Neural crest cell (in vitro differentiated cells): Measurements from ENCODE around the gene GOLGA6L9. TPM values are rescaled to one million over a fixed set of nuclear protein-coding genes. Genes with fewer than 3 reads are reported as not detected.
"Not testable (repeated sequence)": the region's sequence is repeated elsewhere in the genome, so short reads cannot be mapped to it uniquely, and the experiment has no call there.

ENCODE experiments used
- DNase-seq: peaks from one replicate; pipeline ENCODE4 v3.0.0; 2021; ENCODE audit warnings: low read depth, mixed read lengths, low spot score
- H3K27ac Mint-ChIP-seq: one replicate; pipeline ENCODE4 v1.8.0; 2021; ENCODE audit warnings: mild to moderate bottlenecking, mixed read lengths; ENCODE audit not compliant: unreplicated experiment
- H3K27me3 Mint-ChIP-seq: 2 replicates; pipeline ENCODE4 v1.8.0; 2021; ENCODE audit warnings: low read depth, mild to moderate bottlenecking, mixed read lengths
- H3K36me3 Mint-ChIP-seq: 2 replicates; pipeline ENCODE4 v1.8.0; 2021; ENCODE audit warnings: low read depth, mild to moderate bottlenecking, mixed read lengths
- H3K4me1 Mint-ChIP-seq: 2 replicates; pipeline ENCODE4 v1.8.0; 2021; ENCODE audit warnings: mixed read lengths
- H3K4me3 Mint-ChIP-seq: one replicate; pipeline ENCODE4 v1.8.0; 2021; ENCODE audit warnings: mild to moderate bottlenecking, mixed read lengths
- H3K9me3 Mint-ChIP-seq: 2 replicates; pipeline ENCODE4 v1.8.0; 2021; ENCODE audit warnings: mixed read lengths
- CTCF ChIP-seq: fragments of 200-600 bp; sonication (generic); conservative IDR thresholded peaks from 2 replicates; pipeline ENCODE4 v1.5.0; 2021; ENCODE audit warnings: antibody characterized with exemption, mild to moderate bottlenecking
- total RNA-seq: library from RNA; stranded (reverse); gene quantifications from 2 replicates; pipeline ENCODE4 v1.2.1, GENCODE V29; 2021

The GOLGA6L9 gene
- total RNA-seq, 1 donor from 2014 or later: 6.6 TPM

DNA sequence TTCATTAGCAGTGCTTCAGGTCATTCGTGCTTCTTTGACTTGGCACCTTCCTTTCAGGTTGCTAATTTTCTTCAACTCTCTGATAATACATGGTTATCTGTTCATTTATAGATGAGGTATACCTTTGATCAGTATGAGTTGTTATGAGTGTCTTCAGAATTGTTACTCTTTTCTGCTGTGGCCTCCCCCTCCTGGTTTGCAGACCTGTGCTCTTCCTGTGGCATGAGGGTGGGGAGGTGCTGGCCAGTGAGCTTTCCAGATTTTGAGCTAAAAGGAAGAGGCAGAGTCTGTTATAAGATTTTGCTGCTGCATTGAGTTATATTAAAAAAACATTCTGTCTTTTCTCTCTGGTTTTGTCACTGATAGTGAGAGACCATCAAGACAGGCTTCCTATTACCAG lies 30.8 kb upstream of the GOLGA6L9 start:
- no peak for DNase-seq
- peaks cover 4% of the 10 kb centered on the region for H3K4me1 Mint-ChIP-seq
- TF ChIP-seq CTCF: no peak
- no peak overlapping the region for H3K27ac Mint-ChIP-seq
- peaks cover 4% of the 10 kb centered on the region for H3K36me3 Mint-ChIP-seq
- no peaks in the 10 kb centered on the region for H3K27me3 Mint-ChIP-seq
- H3K9me3 Mint-ChIP-seq: peaks cover 3% of the 10 kb centered on the region
- no peak overlapping the region for H3K4me3 Mint-ChIP-seq

DNA sequence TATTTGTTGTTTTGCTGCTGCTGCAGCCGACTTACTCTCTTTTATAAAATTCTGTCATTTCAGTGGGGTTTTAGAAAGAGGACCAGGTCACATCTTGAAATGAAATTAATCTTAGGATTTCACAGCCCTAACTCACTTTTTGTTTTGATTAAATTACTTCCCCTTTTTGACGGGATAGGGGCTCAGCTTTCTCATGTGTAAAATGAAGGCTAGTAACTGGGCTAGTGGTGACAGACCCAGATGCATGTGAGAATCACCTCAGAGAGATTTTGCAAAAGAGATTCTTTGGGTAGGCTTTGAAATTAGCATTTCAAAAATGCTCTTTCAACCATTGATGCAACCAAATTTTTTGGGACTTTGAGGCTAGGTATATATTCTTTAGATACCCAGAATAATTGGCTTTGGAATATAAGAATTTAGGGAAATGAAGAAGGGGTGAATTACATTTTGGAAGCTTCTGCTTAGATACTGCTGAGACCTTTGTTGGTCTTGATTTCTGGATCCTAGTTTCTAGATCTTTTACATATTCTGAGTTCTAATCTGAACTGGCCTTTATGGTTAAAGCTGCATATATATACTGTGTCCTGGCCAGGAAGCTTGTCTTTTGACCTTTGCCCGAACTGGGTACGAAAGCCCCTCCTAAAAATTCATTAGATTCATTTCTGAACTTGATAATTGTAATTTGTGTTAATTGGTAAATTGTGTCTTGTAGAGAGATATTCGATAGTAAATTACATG lies 30.1 kb upstream of the GOLGA6L9 start:
- not testable (repeated sequence) for H3K4me3 Mint-ChIP-seq, H3K27ac Mint-ChIP-seq, H3K9me3 Mint-ChIP-seq, H3K36me3 Mint-ChIP-seq, H3K27me3 Mint-ChIP-seq, H3K4me1 Mint-ChIP-seq, DNase-seq

DNA sequence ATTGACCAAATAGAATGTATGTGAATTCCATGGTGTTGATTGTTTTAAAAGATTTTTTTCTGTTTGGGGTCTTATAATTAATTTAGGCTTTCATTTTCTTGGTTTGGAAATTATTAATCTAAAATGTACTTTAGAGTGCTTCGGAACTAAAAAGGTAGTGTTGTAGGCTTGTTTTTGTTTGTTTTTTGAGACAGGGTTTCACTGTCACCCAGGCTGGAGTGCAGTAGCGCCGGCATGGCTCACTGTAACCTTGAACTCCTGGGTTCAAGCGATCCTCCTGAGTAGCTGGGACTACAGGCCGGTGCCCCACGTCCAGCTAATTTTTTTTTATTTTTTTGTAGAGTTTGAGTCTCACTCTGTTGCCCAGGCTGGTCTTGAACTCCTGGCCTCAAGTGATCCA lies 27.7 kb upstream of the GOLGA6L9 start:
- DNase-seq, H3K36me3 Mint-ChIP-seq, H3K9me3 Mint-ChIP-seq, H3K27ac Mint-ChIP-seq, H3K4me1 Mint-ChIP-seq, H3K27me3 Mint-ChIP-seq, H3K4me3 Mint-ChIP-seq: not testable (repeated sequence)

DNA sequence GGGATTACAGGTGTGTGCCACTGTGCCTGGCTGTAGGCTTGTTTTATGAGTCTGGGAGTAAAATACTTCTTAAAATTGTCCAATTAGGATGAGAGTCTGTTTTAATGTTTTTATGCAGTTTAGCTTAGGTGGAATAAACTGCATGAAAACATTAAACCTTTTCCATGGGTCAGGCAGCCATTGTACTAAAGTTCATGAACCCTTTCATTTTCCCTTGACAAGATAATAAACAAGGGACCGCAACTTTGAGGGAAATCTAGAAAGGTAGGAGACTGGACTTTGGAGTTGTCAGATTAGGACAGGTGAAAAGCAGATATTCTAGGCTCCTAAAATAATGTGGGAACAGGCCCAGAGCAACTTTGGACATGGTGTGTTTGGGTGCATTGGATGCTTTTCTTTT lies 27.3 kb upstream of the GOLGA6L9 start:
- not testable (repeated sequence) for H3K4me3 Mint-ChIP-seq, H3K9me3 Mint-ChIP-seq, H3K36me3 Mint-ChIP-seq, H3K27ac Mint-ChIP-seq, H3K27me3 Mint-ChIP-seq, H3K4me1 Mint-ChIP-seq, DNase-seq

DNA sequence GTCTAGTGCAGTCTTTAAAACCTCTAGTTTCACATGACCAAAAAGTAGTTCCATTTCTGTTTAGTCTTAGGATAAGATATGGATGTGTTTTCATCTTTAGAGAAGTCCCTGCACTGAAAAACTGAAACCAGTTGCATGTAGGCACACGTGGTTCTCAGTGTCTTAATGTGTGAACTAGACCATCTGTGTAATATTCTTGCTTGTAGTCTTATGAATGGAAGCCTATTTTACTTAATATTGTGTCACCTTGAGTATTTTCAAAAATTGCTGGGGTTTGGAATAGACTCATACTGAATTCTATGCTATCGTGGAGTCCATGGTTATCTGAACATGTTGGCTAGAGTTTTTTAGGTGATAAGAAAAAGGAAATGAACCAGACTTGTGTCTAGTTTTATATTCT lies 23.4 kb upstream of the GOLGA6L9 start:
- H3K36me3 Mint-ChIP-seq, H3K27me3 Mint-ChIP-seq, DNase-seq, H3K27ac Mint-ChIP-seq, H3K4me1 Mint-ChIP-seq, H3K4me3 Mint-ChIP-seq, H3K9me3 Mint-ChIP-seq: not testable (repeated sequence)

DNA sequence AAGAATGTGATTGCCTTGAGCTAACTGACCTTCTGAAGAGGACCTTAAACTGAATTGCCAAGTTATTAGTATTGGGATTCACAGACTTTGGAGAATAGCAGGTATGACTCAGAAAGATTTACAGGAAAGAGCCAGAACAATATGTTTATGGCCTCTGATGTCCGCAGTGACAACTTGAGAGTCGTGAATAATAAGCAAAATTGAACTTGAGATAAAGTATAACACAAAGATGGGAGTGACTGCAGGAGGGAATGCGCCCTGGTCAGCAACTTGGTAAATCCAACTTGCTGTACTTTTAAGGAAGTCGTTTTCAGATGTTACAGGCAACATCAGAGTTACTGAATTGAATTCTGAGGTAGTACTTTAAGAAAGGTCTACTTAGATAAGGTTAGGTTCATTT lies 19.3 kb upstream of the GOLGA6L9 start:
- H3K9me3 Mint-ChIP-seq: not testable (repeated sequence)

GRCh38 chr15:82411595-82411994 lies 18.0 kb upstream of the GOLGA6L9 start:
- not testable (repeated sequence) for DNase-seq, H3K36me3 Mint-ChIP-seq, H3K27ac Mint-ChIP-seq, H3K4me3 Mint-ChIP-seq, H3K27me3 Mint-ChIP-seq, H3K4me1 Mint-ChIP-seq, H3K9me3 Mint-ChIP-seq

More for the DNA sequence above, 19.3 kb upstream of the GOLGA6L9 start:
- not testable (repeated sequence) for H3K27ac Mint-ChIP-seq, H3K27me3 Mint-ChIP-seq, H3K36me3 Mint-ChIP-seq, H3K4me1 Mint-ChIP-seq, H3K4me3 Mint-ChIP-seq, DNase-seq

DNA sequence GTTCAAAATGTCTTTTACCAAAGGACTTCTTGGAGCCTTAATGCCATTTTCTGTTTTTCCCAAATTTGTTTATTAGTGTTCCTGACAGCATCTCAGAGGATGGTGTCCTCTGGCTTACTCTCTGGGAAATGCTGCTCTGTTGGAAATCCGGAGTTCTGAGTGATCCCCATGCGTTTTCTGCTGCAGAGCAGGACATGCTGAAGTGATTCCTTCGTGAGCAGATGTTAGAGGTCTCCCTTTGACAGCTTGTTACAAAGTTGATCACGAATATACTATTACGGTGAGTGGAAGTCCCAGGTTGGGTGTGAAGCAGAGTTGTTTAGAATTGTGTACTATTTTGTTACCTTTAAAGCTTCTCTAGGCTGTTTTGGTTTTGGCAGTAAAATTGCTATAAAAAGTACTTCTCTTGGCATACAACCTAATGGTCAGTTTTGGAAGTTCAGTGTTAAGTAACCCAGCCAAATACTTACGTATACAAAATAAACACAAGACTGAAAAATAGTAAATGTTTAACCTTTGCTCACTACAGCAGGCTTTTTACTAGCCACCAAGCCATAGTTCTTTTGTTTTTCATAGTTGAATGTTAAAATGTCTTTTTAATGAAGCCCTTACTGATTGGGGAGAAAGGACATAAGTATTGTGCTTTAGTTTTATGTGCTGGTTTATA lies 15.0 kb upstream of the GOLGA6L9 start:
- H3K9me3 Mint-ChIP-seq, H3K27ac Mint-ChIP-seq, H3K27me3 Mint-ChIP-seq, H3K4me1 Mint-ChIP-seq, H3K4me3 Mint-ChIP-seq, DNase-seq: not testable (repeated sequence)
- H3K36me3 Mint-ChIP-seq: peaks cover 10% of the 10 kb centered on the region
- TF ChIP-seq CTCF: peak; percentile 22

GRCh38 chr15:82420516-82420915 lies 9.1 kb upstream of the GOLGA6L9 start:
- not testable (repeated sequence) for DNase-seq, H3K27me3 Mint-ChIP-seq, H3K27ac Mint-ChIP-seq, H3K4me3 Mint-ChIP-seq, H3K9me3 Mint-ChIP-seq, H3K4me1 Mint-ChIP-seq
- H3K36me3 Mint-ChIP-seq: peaks cover 10% of the 10 kb centered on the region

DNA sequence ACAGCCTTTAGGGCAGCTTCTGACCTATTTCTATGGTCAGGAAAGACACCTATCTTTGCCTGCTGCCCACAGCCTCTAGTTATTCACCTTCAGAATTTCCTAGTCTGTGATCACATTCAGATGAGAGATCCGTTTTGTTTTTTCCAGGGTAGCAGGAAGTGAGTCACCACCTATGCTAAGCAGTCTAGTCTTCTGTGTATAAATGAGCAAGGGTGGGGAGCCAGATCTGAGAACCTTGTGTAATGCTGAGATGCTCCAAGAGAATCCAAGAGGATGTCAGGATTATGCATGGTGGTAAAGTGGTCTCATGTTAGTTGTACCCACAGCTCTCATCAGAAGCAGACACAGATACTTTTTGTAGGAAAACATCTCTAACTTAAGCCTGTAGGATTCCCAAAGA lies 8.7 kb upstream of the GOLGA6L9 start:
- not testable (repeated sequence) for H3K27me3 Mint-ChIP-seq, DNase-seq, H3K36me3 Mint-ChIP-seq

GRCh38 chr15:82427117-82427516 lies 2.5 kb upstream of the GOLGA6L9 start:
- H3K4me3 Mint-ChIP-seq, H3K4me1 Mint-ChIP-seq, H3K27ac Mint-ChIP-seq, DNase-seq, H3K36me3 Mint-ChIP-seq, H3K27me3 Mint-ChIP-seq, H3K9me3 Mint-ChIP-seq: not testable (repeated sequence)

More for the DNA sequence above, 8.7 kb upstream of the GOLGA6L9 start:
- H3K9me3 Mint-ChIP-seq, H3K4me1 Mint-ChIP-seq, H3K4me3 Mint-ChIP-seq, H3K27ac Mint-ChIP-seq: not testable (repeated sequence)

DNA sequence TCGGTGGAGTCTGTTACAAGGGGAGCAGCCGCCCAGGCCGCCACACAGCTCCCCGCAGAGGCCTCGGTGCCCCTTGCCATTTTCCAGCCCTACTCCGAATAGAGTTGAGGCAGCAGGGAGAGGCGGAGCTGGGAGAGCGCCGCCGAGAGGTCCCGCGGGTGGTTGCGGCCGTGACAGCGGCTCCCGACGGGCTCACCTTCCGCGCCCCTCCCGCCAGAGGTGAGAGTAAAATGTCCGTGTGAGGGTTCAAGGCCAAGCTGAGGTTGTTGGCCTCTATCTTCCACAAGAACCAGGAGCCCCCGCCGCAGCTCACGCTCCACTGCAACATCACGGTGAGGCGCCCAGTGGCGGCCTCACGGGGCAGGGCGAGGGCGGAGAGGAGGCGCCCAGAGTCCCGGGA lies 15.8 kb downstream of the GOLGA6L9 start:
- H3K36me3 Mint-ChIP-seq, H3K4me3 Mint-ChIP-seq, H3K9me3 Mint-ChIP-seq, H3K27ac Mint-ChIP-seq, H3K27me3 Mint-ChIP-seq, H3K4me1 Mint-ChIP-seq: not testable (repeated sequence)
- peak; percentile 22 for DNase-seq
